A549 treated with CORT108297 at 1 μM for 4 hours (cell line): ENCODE data around the gene IFI27. TPM values are rescaled to one million over a fixed set of nuclear protein-coding genes. Genes with fewer than 3 reads are reported as not detected.

Source experiments
- total RNA-seq: library from RNA; stranded (reverse); fragments of 200-300 nt; extraction: Qiagen RNA extraction; gene quantifications from 5 replicates; pipeline ENCODE4 v1.2.3, GENCODE V29; 2022

Gene IFI27
- 0.89 to 1.9 TPM (median 1.6 TPM) in 5 replicates for total RNA-seq

DNA sequence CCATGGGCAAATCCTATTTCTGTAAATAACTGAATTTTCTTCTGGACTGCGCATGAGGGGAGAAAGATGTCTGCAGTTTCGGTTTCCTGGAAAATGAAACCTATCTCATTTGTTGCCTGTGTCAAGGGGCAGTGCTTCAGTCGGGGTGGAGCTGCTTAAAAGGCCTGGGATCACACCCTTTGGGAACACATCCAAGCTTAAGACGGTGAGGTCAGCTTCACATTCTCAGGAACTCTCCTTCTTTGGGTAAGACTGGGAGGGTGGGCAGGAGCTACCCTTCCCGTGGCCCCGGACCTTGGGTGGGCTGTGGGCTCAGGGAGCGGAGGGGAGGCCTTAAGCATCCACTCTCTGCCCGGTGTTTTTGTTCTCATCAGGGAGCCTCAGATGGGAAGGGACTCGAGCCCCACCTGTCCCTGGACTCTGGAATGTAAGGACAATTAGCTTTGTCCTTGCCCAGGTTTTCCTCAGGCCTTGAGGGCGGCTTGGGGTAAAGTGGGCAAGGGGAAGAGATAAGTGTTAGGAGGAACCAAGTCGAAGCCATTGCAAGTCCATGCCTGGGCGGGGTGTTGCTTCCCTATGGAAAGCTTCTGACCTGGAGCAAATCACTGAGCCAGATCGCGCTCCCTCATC is at the start of gene IFI27:
TSS of gene IFI27 (plus strand) at position 185 of the 630 bp plus-strand sequence.

DNA sequence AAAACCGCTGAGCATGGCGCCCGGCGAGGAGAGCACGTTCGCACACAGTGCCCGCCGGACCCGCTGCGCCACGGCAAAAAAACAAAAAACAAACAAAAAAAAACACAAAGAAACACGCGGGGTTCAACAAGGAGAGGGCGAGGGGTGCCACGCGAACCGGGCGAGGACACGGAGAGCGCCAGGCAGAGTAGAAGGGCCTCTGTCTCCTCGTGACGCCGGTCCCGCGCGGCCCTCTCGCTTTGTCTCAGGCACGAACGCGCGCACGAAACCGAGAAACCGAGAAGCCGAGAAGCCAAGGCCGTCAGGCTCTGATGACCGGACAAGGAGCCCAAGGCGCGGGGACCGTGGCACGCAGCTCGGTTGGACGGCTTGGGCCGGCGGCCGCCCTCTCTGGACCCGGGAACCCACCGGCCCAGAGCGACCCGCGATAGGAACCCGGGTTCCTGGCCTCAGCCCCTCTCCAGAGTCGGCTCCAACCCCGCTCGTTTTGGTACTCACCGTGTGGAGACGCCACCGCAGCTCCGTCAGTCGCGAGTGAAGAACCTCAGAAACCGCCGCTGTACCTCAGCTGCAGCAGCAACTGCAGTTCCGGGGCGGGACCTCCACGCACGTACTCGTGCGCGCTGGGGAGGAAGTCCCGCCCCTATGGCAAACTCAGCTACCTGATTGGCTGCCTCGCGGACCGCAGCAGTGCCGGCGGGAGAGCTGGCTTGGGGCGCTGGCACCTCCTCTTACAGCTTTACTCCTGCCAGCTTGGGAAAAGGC is 29.7 kb upstream of the IFI27 start, which contains the start of the genes DDX24 and IFI27L1:
TSS of gene DDX24 (minus strand) at position 582 of the 765 bp plus-strand sequence. CDS start 1,460 bp downstream, outside the sequence.
TSS of gene IFI27L1 (plus strand) at position 690 of the 765 bp plus-strand sequence. CDS start 15,628 bp downstream, outside the sequence.

DNA sequence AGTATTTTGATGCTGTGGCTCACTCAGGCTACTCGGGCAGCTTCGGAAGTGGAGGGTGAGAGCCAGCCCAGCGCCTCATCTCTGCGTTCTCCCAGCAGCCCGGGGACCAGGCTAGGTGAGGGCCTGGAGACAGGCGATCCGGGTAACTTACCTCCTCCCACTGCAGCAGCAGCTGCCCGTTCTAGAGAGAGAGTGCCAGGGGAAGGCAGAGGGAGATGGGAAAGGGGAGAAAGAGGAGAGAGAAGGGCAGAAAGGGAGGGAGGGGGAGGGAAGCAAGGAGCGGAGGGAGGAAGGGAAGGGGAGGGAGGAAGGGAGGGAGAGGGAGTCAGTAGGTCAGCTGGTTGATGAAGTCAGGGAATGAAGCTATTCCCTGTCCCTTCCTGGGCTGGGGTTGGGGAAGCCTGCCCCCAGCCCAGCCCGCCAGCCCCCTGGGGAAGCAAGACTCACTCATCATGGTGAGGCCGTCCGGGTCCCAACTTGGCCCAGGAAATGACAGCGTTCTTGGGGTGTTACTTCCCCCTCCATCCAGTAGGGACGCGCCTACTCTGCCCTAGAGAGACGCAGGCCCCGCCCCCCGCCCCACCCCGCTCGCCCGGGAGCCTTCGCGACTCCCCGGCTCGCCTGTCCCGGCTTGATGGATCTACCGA is 18.7 kb downstream of the IFI27 start, which contains the start of gene IFI27L2:
TSS of gene IFI27L2 (minus strand) at position 494 of the 647 bp plus-strand sequence. CDS start at position 454, 40 bp downstream.

Other genes starting within 250 kb of the IFI27 start
- not detected in 5 replicates for gene FAM181A, start 183.4 kb upstream of the IFI27 start, total RNA-seq
- gene ASB2, start 134.2 kb upstream of the IFI27 start, total RNA-seq: 1.3 to 3.5 TPM (median 1.8 TPM) in 5 replicates
- gene CCDC197, start 113.4 kb upstream of the IFI27 start, total RNA-seq: not detected in 5 replicates
- gene OTUB2, start 84.4 kb upstream of the IFI27 start, total RNA-seq: 3.8 to 6.0 TPM (median 4.2 TPM) in 5 replicates
- gene DDX24, start 29.5 kb upstream of the IFI27 start, total RNA-seq: 175 to 182 TPM (median 177 TPM) in 5 replicates
- gene IFI27L1, start 29.4 kb upstream of the IFI27 start, total RNA-seq: 16.9 to 20.5 TPM (median 20.0 TPM) in 5 replicates
- 55.5 to 65.5 TPM (median 57.6 TPM) in 5 replicates for gene IFI27L2, start 18.9 kb downstream of the IFI27 start, total RNA-seq
- 0.17 to 0.40 TPM (median 0.29 TPM) in 5 replicates for gene PPP4R4, start 63.6 kb downstream of the IFI27 start, total RNA-seq
- 0.02 to 0.04 TPM in 2 of 5 replicates, not detected in the others for gene SERPINA10, start 182.5 kb downstream of the IFI27 start, total RNA-seq
- gene SERPINA6, start 212.6 kb downstream of the IFI27 start, total RNA-seq: 0.63 to 1.1 TPM (median 0.95 TPM) in 5 replicates